Fibroblast of villous mesenchyme (primary cell): ENCODE measurements around the gene ISG15. TPM values are rescaled to one million over a fixed set of nuclear protein-coding genes. Genes with fewer than 3 reads are reported as not detected.
"Not testable (repeated sequence)": the region's sequence is repeated elsewhere in the genome, so short reads cannot be mapped to it uniquely, and the experiment has no call there.

Source experiments
- DNase-seq: peaks from one replicate; pipeline ENCODE4 v3.0.0-alpha.2; 2010; ENCODE audit warnings: low read depth
- H3K4me3 ChIP-seq: 2 replicates; pipeline ENCODE4 v1.5.1; 2011; ENCODE audit warnings: low read depth, mild to moderate bottlenecking, low read length
- total RNA-seq: library from RNA; depleted of rRNA; stranded (reverse); fragments of >200 nt; gene quantifications from 2 replicates; pipeline ENCODE4 v1.2.3, GENCODE V29; 2012
- TF ChIP-seq, protein P1 (sequence below): IDR thresholded peaks from 2 replicates; pipeline ENCODE4 v1.5.1; 2012; ENCODE audit warnings: low read depth, mild to moderate bottlenecking, low read length; ENCODE audit not compliant: insufficient read depth

Gene ISG15
- total RNA-seq, 1 donor, result 137 TPM

DNA sequence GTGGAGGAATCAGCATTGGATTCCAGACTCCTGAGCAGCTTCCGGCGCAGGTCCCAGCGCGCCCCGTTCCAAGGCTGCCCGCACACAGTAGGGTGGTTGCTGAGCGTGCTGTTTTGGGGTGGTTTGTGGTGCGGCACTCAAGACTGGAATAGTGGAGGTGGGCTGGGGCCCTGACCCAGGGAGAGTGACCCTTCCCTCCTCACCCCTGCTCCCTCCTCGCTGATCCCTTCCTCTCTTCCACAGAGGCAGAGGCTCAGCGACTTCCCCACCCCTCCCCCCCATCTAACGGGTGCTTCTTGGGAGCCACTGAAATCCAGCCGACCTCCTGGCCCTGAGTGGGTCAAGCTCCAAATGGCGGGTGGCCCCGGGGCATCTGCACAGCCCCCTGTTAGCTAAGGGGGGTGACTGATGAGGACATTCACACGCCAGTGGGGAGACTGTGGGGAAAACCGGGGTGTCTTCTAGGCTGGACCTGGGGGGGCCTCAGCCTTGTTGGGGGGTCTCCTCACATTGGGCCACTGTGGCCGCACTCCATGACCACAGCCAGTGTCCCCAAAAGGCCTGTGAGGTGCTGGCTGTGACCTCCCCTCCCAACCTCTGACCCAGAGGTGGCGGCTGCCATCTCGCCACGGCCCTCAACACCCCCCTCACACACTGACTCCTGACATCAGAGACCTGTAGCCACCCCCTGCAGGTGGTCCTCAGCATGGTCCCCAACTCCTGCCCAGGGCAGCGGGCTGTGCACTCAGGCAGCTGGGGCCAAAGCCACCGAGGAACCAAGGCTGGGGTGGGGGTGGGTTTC is 9.5 kb upstream of the ISG15 start:
- TF ChIP-seq, protein P1, sequence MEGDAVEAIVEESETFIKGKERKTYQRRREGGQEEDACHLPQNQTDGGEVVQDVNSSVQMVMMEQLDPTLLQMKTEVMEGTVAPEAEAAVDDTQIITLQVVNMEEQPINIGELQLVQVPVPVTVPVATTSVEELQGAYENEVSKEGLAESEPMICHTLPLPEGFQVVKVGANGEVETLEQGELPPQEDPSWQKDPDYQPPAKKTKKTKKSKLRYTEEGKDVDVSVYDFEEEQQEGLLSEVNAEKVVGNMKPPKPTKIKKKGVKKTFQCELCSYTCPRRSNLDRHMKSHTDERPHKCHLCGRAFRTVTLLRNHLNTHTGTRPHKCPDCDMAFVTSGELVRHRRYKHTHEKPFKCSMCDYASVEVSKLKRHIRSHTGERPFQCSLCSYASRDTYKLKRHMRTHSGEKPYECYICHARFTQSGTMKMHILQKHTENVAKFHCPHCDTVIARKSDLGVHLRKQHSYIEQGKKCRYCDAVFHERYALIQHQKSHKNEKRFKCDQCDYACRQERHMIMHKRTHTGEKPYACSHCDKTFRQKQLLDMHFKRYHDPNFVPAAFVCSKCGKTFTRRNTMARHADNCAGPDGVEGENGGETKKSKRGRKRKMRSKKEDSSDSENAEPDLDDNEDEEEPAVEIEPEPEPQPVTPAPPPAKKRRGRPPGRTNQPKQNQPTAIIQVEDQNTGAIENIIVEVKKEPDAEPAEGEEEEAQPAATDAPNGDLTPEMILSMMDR, result no peak
- no peak overlapping the region for H3K4me3 ChIP-seq
- DNase-seq, result no peak

DNA sequence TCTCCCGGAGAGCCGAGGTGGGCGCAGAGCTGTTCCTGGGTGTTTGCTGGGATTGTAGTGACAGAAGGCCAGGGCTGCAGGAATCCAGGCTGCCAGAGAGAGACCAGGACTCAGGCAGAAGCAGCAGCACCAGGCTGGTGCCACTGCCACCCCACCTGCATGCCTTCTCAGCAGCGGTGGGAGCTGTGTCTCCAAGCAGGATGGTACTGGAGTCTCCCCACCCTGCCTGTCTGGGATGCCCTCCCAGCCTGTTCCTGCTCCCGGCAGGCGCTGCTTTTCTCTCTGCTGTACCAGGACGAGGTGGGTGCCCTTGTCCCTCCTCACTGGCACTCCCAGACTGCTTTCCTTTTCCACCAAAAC is 8.9 kb upstream of the ISG15 start:
- no peak overlapping the region for H3K4me3 ChIP-seq
- DNase-seq, result no peak
- TF ChIP-seq, protein P1, result no peak

DNA sequence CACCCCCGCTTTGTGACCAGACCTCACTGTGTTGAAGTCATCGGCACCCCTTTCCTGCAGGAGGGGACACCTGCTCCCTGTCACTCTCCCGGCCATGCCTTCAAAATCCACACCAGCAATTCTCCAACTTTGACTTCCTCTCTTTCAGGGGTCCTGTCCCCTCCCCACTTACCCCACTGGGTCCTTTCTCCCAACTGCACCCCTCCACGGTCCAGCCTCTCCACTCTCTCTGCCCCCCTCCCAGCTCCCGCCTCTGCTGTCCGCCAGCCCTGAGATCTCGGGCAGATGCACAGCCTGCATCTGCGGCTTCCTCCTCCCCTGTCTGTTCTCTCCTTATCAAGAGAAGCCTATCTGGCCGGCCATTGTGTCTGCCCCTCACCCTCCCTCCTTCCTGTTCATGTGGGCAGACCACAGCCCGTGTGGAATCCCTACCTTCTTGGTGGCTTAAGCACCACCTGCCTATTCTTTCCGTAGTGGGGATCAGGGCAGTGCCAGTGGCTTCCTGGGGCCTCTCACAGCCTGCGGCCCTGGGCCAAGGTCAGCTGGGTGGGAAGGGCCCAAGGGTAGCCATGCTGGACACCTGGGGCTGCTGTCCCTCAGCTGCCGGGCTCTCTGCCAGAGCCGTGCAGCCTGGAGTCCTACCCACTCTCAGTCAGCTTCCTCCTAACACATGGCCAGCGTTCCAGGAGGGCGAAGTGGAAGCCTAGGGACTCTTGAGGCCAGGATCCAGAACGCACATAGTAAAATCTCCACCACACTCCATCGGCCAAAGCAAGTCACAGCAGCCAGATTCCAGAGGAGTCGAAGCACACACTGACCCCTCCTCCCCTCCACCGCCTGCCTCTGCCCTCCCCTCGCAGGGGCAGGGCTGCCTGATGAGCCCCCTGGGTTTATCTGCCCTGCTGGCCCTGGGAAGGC is 8.3 kb upstream of the ISG15 start:
- peak; percentile 60 for DNase-seq
- TF ChIP-seq, protein P1, result no peak
- no peak overlapping the region for H3K4me3 ChIP-seq

- TF ChIP-seq, protein P1, result no peak
- H3K4me3 ChIP-seq, result no peak overlapping the region
- DNase-seq, result no peak
Observed at GRCh38 chr1:1005774-1006304, 7.5 kb upstream of the ISG15 start.

DNA sequence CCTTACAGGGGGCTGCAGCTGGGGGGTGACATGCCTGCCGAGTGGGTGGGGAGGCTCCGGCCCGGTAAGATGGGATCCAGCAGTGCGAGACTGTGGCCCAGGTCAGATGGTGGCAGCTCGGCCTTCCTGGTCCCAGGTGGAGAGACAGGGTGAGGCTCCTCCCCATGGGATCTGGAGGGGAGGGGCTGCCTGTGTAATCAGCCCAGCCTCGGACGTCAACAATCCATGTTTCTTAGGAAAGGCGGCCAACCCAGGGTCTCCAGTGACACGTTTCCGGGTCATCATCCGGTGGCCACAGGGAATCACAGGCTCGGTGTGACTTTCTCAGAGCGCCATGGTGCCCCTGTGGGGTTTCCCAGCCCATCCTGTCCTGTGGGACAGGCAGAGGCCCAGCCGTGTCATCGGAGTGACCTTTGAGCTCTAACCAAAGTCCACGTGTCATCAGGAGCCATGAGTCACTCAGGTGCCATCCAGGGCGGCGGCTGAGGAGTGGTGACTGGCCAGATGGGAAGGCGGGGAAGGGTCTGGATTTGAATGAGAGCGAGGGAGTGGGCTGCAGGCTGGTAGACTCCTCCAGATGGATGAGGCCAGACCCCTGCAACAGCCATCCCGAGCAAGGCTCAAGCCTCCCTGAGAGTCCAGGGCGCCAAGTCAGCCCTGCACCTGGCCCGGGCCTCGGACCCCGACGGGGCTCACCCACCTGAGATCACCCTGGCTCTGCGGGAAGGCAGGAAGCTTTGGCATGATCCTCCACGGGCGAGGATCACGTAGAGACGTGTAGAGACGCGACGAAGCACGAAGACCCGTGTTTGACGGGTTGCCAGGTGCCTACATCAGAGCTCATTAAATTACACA is 6.8 kb upstream of the ISG15 start:
- TF ChIP-seq, protein P1, result no peak
- no peak overlapping the region for H3K4me3 ChIP-seq
- DNase-seq, result no peak

GRCh38 chr1:1010131-1010530 is 3.2 kb upstream of the ISG15 start:
- not testable (repeated sequence) for DNase-seq, H3K4me3 ChIP-seq
